ENCODE measurements around the gene THSD4.

GRCh38 chr15:71325481-71325880 lies 210.2 kb downstream of the THSD4 start:
- TF ChIP-seq POLR2A (IDR thresholded peaks at IDR 0.05): no peak
- TF ChIP-seq CTCF (IDR thresholded peaks at IDR 0.05): no peak
